Measurements from ENCODE around the gene CD244.

DNA sequence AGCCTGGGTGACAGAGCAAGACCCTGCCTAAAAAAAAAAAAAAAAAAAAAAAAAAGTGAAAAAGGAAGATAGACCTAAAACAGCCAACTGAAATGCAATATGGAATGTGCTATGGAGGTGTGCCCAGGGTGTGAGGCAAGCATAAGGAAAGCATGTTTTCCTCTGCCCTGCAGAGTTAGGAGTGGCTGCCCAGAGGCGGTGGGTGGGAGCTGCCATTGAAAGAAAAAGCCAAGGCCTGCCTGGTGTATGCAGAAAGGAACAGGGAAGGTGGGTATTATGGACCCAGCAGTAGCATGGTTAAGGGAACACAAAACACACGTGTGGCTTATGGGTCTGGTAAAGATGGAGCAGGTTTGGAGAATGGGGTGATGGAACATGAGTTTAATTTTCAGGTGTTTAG is 8.9 kb downstream of the CD244 start:
- TF ChIP-seq RFX5 (IDR thresholded peaks at IDR 0.05) (no peak), CEBPB (IDR thresholded peaks at IDR 0.05) (no peak), TP53 (CRISPR knock-in tag; IDR thresholded peaks at IDR 0.05) (no peak), BHLHE40 (IDR thresholded peaks at IDR 0.05; ENCODE audit: low read depth, low read length) (no peak), POLR2A (IDR thresholded peaks at IDR 0.05; ENCODE audit: low read length) (no peak), RAD21 (conservative IDR thresholded peaks at IDR 0.05 in 1 of 2, IDR thresholded peaks at IDR 0.05 in 1 of 2) (no peak), JUNB (IDR thresholded peaks at IDR 0.05) (no peak), RCOR1 (IDR thresholded peaks at IDR 0.05; ENCODE audit: low read depth, low read length) (no peak), ZNF302 (CRISPR knock-in tag; IDR thresholded peaks at IDR 0.05) (no peak), MAZ (IDR thresholded peaks at IDR 0.05; ENCODE audit: borderline replicate concordance, low read depth, low read length) (no peak)
- TF ChIP-seq, protein P1, sequence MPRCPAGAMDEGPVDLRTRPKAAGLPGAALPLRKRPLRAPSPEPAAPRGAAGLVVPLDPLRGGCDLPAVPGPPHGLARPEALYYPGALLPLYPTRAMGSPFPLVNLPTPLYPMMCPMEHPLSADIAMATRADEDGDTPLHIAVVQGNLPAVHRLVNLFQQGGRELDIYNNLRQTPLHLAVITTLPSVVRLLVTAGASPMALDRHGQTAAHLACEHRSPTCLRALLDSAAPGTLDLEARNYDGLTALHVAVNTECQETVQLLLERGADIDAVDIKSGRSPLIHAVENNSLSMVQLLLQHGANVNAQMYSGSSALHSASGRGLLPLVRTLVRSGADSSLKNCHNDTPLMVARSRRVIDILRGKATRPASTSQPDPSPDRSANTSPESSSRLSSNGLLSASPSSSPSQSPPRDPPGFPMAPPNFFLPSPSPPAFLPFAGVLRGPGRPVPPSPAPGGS (IDR thresholded peaks at IDR 0.05): no peak
- TF ChIP-seq, protein P2, sequence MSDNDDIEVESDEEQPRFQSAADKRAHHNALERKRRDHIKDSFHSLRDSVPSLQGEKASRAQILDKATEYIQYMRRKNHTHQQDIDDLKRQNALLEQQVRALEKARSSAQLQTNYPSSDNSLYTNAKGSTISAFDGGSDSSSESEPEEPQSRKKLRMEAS (IDR thresholded peaks at IDR 0.05): no peak
- TF ChIP-seq, protein P3, sequence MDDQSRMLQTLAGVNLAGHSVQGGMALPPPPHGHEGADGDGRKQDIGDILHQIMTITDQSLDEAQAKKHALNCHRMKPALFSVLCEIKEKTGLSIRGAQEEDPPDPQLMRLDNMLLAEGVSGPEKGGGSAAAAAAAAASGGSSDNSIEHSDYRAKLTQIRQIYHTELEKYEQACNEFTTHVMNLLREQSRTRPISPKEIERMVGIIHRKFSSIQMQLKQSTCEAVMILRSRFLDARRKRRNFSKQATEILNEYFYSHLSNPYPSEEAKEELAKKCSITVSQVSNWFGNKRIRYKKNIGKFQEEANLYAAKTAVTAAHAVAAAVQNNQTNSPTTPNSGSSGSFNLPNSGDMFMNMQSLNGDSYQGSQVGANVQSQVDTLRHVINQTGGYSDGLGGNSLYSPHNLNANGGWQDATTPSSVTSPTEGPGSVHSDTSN (IDR thresholded peaks at IDR 0.05): no peak
- TF ChIP-seq, protein P4, sequence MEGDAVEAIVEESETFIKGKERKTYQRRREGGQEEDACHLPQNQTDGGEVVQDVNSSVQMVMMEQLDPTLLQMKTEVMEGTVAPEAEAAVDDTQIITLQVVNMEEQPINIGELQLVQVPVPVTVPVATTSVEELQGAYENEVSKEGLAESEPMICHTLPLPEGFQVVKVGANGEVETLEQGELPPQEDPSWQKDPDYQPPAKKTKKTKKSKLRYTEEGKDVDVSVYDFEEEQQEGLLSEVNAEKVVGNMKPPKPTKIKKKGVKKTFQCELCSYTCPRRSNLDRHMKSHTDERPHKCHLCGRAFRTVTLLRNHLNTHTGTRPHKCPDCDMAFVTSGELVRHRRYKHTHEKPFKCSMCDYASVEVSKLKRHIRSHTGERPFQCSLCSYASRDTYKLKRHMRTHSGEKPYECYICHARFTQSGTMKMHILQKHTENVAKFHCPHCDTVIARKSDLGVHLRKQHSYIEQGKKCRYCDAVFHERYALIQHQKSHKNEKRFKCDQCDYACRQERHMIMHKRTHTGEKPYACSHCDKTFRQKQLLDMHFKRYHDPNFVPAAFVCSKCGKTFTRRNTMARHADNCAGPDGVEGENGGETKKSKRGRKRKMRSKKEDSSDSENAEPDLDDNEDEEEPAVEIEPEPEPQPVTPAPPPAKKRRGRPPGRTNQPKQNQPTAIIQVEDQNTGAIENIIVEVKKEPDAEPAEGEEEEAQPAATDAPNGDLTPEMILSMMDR (IDR thresholded peaks at IDR 0.05): no peak
